Stimulated activated CD4-positive, alpha-beta T cell treated with anti-CD3 and anti-CD28 coated beads, TNF-alpha, amount 100 ng/mL, for 4 hours (primary cell): ENCODE measurements around the gene AGFG2.
"Not testable (repeated sequence)": the region's sequence is repeated elsewhere in the genome, so short reads cannot be mapped to it uniquely, and the experiment has no call there.

ENCODE experiments used
- DNase-seq, 3 experiments: peaks; one replicate each; pipeline ENCODE4 v3.0.0-alpha.2; 2020; ENCODE audit warnings: low read depth in 3 of 3

Gene AGFG2

DNA sequence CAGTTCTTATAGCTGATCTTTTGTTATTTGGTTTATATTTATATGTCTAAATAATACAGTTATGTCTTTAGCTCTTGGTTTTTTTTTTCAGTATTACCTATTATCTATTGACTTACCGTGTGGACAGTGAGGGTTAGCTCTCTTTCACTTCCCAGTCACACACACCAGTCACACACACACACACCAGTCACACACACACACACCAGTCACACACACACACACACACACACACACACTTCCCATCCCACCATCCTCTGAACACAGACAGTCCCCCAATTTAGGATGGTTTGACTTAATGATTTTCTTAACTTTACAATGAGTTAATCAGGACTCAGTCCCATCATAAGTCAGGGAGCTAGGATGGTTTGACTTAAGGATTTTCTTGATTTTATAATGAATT, 18.9 kb upstream of the AGFG2 start:
- no peak for DNase-seq

DNA sequence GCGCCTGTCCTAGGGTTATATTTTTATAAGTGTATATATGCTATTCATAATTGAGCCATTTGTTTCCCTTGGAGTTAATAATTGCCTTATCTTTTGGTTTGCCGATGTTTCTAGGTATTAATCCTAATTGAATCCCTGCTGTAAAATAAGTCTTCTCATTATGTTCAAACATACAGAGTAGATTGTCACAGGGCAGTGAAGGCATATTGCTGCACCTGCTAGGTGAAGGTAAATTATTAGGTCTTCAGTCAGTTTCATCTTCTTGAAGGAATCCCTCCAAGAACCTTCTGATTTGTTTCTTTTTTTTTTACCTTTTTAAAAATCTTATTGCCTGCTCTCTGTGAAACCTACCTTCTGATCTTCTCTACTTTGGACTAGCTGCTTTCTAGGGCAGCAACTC, 17.9 kb upstream of the AGFG2 start:
- DNase-seq, result no peak

DNA sequence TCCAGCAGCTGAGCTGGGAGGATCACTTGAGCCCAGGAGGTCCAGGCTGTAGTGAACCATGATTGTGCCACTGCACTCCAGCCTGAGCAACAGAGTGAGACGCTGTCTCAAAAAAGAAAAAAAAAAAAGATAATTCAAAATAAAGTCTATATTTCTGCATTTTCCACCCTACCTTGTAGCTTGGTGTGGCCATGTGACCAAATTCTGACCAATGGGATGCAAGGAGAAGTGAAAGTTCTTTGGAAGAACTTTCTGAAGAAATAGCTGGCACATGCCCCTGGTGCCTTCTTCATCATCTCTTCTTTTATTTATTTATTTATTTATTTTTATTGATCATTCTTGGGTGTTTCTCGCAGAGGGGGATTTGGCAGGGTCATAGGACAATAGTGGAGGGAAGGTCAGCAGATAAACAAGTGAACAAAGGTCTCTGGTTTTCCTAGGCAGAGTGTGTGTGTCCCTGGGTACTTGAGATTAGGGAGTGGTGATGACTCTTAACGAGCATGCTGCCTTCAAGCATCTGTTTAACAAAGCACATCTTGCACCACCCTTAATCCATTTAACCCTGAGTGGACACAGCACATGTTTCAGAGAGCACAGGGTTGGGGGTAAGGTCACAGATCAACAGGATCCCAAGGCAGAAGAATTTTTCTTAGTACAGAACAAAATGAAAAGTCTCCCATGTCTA, 17.0 kb upstream of the AGFG2 start:
- not testable (repeated sequence) for DNase-seq

DNA sequence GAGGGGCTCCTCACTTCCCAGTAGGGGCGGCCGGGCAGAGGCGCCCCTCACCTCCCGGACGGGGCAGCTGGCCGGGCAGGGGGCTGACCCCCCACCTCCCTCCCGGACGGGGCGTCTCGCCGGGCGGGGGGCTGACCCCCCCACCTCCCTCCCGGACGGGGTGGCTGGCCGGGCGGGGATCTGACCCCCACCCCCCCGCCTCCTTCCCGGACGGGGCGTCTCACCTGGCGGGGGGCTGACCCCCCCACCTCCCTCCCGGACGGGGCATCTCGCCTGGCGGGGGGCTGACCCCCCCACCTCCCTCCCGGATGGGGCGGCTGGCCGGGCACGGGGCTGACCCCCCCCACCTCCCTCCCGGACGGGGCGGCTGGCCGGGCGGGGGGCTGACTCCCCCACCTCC, 15.8 kb upstream of the AGFG2 start:
- DNase-seq, result not testable (repeated sequence)

DNA sequence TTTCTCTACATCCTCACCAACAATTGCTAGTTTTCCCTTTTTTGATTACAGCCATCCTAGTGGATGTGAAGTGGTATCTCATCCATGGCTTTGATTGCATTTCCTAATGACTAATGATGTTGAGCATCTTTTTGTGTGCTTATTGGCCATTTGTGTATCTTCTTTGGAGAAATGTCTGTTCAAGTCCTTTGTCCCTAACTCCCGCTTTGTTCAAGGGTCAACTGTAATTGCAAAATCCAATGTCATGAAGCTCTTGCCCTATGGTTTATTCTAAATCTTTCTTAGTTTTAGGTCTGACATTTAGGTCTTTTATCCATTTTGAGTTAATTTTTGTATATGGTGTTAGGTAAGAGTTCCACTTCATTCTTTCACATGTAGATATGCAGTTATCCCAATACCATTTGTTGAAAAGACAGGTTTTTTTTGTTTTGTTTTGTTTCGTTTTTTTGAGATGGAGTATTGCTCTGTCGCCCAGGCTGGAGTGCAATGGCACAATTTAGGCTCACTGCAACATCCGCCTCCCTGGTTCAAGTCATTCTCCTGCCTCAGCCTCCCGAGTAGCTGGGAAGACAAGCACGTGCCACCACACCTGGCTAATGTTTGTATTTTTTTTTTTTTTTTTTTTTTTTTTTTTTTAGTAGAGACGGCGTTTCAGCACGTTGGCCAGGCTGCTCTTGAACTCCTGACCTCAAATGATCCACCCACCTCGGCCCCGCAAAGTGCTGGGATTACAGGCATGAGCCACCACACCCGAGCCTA, 10.7 kb upstream of the AGFG2 start:
- not testable (repeated sequence) for DNase-seq

DNA sequence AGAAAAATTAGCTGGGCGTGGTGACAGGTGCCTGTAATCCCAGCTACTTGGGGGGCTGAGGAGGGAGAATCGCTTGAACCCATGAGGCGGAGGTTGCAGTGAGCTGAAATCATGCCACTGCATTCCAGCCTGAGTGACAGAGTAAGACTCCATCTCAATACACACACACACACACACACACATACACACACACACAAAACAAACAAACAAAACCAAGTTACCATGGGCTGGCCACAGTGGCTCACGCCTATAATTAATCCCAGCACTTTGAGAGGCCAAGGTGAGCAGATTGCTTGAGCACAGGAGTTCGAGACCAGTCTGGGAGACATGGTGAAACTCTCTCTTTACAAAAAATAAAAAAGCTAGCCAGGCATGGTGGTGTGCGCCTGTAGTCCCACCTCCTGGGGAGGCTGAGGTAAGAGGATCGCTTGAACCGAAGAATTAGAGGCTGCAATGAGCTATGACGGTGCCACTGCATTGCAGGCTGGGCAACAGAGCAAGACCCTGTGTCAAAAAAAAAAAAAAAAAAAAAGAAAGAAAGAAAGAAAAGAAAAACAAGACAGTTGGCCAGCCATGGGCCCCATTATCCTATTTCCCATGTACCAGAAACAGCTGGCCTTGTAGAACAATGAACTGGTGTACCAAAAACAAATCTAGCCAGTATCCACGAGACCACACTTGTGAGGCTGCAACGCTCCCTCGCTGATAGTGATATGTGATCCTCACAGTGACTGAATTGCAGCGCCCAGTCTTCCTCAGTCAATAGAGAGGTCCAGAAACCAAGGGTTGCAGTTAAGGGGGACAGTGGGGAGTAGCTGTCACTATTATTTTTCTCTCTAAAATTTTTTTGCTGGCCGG, 6.6 kb upstream of the AGFG2 start:
- DNase-seq, result no peak

DNA sequence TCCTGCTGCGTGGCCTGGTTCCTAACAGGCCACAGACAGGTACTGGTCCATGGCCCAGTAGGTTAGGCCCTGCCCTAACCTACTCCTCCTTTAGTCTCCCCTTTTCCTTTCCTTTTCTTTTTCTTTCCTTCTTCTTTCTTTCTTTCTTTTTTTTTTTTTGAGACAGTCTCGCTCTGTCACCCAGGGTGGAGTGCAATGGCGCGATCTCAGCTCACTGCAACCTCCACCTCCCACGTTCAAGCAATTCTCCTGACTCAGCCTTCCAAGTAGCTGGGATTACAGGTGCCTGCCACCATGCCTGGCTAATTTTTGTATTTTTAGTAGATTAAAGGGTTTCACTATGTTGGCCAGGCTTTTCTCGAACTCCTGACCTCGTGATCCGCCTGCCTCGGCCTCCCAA, 3.0 kb upstream of the AGFG2 start:
- DNase-seq, result not testable (repeated sequence)

DNA sequence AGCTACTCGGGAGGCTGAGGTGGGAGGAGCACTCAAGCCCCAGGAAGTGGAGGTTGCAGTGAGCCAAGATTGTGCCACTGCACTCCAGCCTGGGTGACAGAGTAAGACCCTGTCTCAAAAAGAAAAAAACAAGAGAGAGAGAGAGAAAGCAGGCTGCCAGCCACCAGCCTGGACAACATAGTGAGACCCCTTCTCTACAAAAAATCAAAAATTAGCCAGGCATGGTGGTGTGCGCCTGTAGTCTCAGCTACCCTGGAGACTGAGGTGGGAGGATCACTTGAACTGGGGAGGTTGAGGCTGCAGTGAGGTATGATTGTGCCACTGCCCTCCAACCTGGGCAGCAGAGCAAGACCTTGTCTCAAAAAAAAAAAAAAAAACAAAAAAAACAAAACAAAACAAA, 2.3 kb upstream of the AGFG2 start:
- not testable (repeated sequence) for DNase-seq

DNA sequence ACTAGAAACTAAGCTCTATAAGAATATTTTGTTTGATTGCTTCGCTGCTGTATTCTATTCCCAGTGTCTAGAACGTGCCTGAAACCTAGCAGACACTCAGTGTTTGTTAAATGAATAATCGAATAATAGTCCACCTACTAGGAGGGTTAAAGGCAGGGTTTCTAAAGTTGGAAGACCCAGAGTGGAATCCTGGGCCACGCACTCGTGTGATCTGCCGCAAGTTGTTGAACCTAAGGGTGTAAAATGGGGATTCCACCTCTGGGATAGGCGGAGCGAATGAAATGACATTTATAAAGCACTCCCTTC, 702 bp upstream of the AGFG2 start:
- no peak for DNase-seq

DNA sequence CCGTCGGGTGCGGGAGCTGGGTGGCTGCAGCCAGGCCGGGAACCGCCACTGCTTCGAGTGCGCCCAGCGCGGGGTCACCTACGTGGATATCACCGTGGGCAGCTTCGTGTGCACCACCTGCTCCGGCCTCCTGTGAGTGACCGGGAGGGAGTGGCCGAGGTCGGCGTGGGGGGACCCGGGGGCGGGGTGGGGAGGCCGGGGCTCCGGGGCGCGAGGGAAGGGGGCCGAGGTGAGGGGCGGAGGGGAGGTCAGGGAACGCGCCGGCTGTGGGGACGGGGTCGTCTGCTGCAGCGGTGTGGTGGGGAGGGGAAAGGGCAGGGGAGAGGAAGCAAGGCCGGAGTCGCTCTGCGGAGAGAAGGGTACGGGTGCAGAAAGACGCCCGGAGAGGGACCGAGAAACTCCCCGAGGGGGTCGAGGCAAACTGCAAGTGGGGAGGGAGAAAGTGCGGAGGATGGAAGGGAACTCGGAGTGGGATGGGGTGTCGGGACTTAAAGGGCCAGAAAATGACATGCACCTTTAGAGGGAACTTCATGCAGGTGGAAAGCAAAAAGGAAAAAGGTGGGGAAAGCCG, 518 bp downstream of the AGFG2 start:
- DNase-seq, result no peak

DNA sequence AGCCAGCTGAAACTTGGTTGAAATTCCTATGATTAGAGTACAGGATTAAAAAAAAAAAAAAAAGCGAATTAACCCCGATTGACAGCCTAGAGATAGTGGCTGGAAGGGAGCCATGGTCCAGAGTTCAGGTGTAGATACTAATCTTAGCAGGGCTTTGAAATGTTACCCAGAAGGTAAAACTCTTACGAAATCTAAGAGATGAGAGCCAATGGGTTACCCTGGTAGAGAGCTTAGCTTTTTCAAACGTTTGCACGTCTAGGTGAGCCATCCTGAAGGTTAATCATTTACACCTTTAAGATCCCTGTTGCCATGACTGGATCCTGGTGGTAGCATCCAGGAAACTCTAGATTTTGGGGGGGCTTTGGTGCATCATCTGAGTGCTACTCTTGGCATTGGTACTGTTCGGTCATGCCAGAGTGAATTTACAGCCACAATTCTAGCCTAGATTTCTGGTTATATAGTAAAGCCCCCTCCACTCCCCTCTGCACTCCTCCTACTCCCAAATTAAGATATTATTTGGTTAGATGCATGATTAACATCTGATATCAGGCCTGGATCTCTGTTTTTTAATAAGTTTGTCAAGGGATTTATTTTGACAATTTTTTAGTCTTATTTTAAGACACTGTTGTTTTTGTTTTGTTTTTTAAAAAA, 1.2 kb downstream of the AGFG2 start:
- DNase-seq, result no peak

DNA sequence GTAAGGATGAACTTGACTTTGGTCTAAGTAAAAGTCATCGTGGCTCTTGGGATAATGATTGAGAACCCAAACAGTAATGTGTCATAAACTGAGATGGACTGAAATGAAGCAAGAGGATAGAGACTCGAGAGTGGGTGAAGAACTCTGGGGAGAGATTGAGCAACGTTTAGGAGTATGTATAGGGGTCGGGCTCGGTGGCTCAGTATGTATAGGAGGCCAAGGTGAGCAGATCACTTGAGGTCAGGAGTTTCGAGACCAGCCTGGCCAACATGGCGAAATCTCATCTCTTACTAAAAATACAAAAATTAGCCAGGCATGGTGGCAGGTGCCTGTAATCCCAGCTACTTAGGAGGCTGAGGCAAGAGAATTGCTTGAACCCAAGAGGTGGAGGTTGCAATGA, 2.3 kb downstream of the AGFG2 start:
- not testable (repeated sequence) for DNase-seq

DNA sequence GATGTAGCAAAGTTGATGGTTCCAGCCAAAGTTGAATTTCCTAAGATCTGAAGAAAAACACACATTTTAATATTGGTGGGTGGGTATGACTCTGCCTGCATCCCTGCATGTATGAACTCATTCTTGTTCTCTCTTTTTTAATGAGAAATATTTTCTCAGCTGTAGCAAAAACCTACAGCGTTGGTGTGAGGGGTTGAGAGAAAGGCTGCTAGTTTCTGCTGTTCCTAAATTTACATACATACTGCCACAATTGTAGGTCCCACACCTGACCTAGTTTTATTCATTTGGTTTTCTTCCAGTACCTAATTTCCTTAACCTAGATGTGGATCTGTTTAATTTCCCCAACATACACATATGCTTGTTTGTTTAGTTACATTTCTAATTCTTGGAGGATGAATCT, 4.6 kb downstream of the AGFG2 start:
- no peak for DNase-seq

DNA sequence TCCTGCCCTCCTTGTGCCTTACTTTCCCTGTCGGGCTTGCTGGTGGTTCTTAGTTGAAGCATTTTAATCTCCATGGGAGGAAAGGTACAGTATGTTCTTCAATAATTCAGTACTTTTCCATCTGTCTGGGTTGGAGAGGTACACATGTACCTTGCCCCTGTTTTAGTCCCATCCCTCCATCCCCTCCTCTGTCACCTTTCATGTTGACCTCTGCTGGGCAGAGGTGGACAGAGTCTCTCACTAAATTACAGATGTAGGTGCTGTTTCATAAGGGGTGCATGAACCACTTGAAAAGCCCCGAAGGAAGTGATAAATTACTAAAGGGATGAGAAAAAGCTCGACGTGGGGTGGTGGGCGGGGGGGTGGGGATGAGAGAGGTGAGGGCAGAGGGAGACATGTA, 5.4 kb downstream of the AGFG2 start:
- no peak for DNase-seq

DNA sequence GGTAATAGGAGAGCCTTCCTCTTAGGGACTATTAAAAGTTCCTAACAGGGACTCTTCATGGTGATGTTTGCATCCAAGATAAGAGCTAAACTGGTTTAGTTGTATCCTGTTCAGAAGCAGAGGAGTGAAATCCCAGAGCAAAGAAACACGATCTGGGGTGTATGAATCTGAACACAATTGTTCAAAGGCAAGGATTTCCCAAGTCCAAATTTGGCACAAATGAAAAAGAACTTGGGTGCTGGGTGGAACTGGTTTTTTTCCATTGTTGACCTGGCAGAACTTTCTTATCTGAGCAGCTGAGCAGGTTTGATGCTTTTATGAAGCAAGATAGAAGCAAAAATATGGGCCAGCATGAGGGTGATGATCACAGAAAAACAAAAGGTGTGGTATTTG, 6.0 kb downstream of the AGFG2 start:
- DNase-seq, result no peak

DNA sequence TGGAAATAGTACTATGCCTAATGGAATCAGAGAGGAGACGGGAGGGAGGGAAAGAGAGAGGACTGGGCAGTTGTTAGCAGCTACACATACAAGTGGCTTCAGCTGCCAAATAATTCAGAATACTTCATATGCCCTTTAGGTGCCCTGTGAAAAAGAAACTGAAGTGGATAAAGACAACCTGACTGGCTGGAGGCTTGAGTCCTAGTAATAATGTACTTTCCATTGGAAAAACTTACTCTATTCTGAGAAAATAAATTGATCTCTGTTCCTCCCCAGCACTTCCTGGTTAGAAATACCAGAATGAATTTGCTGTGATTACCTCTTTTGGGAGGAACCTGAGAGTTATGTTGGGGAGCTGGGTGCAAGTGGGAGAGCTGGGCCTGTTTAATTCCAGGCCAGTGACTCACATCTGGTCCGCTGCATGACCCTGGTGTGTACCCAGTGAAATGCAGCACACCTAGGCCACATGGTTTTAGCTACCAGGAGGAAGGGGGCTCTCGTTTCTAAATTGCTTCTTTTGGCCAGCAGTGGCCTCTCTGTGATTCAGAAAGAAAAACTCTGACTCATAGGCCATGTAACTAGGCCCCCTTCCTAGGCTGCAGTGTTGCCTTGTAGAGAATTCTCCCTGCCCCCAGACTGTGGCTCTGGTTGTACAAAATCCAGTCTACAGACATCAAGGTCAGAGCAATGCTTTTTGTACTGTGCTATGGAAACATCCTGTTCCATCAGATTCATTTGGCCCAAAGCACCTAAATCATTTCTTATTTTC, 6.5 kb downstream of the AGFG2 start:
- peak in 1 of 3 experiments; percentile 33 for DNase-seq

DNA sequence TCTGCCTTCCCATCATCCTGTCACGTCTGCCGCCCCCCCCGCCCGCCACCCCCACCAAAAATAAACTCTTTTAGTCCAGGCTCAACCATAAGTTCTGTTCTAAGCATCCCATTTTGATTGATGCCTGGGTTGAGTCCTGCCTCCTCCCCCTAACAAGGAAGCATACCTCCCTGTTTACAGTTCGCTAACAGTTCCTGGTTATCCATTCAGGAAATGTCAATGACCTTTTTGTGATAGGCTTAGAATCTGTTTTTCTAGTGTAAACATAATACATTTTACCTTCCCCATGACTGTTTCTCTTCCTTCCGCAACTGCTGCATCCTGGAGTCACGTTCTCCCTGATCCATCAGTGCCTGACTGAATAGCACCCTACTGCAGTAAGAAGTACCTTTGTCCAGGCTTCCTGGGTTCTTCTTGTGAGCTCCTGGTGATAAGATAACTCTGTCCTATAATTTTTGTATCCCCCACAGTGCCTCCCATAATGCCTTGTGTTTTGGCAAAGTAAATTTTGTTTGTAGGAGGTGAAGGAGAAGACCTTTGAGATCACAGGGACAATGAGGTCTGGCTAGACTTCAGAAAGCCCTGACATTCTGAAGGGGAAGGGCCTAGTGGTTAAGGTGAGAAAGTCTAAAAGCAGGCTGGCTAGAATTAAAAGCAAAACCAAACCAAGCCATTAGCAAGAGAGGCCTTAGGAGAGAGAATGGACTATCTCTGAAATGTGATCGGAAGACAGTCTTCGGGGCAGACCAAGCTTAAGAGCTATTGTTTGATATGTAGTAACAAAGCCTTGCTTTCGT, 7.3 kb downstream of the AGFG2 start:
- no peak for DNase-seq

DNA sequence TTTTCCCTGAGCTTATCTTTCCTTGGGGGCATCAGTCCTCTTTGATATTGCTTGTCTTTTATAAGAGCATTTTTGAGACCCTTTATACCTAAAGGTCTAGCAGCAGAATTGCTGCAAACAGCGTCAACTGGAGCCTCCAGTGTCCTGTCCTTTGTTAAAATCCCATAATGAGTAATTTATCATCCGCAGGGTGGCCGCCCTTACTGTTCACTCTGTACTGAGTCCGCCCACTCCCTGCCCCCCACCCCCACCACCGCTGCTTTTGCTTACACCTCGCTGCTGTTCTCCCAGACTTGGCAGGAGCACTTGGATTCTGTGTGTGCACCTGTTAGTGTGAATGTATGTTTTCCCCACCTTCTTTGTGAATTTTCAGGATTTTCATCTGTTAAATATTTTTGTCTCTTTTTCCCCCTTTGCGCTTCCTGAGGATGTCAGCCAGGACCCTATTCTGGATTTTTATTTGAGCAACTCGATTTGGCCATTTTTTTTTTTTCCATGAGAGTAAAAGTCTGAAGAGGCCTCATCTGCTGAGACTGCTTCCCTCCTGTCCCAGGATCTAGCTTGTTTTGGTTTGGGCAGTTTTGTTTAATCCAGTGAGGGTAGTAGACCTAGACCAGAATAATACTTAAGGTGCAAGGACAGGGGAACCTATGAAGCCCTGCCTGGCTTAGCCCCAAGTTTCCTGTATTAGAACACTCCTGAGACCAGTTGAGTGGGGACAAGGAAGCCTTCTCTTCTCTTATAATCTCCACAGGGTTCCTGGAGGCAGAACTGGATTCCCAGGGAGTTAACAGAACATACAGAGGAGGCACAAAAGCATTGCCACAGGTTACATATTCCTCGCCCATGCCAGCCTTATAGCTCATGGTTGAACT, 8.2 kb downstream of the AGFG2 start:
- DNase-seq, result no peak

DNA sequence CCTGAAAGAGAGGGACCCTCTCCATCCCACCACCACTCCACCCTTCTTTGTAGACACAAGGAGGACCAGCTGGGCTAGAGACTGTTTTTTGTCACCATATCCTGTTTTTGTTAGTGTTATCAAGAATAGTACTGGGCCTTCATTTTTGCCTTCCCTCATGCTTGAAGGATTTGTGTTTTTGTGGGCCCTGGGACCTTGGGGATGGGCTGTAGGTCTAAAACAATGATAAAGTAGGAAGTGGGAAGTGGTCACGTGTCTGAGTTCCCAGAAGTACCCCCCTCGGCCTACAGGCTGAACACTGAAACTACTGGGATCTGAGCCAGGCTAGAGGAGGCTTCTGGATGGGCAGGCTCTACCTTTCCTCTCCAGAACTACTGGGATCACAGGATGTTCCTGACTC, 8.9 kb downstream of the AGFG2 start:
- DNase-seq, result no peak
